BJ (cell line): Measurements from ENCODE around the gene SPTBN1. TPM values are rescaled to one million over a fixed set of nuclear protein-coding genes. Genes with fewer than 3 reads are reported as not detected.

Experiments used
- CTCF ChIA-PET: fragments of 350-600 bp; formaldehyde crosslinking; extraction: SDS; loops from one replicate; lab custom pipeline; 2021; ENCODE audit warnings: antibody characterized with exemption, inconsistent platforms; lab: Yijun Ruan, JAX
- POLR2A ChIA-PET: fragments of 300-600 bp; sonication (Branson Sonifier 250); formaldehyde crosslinking; extraction: SDS; loops from one replicate; lab custom pipeline; 2021; ENCODE audit warnings: antibody characterized with exemption; lab: Charles Lee
- DNase-seq: peaks from one replicate; pipeline ENCODE4 v3.0.0-alpha.2; 2011; ENCODE audit warnings: low read depth
- H3K27me3 ChIP-seq: 2 replicates; pipeline ENCODE4 v1.6.0; 2011; ENCODE audit warnings: low read length; ENCODE audit not compliant: control insufficient read depth, insufficient read depth
- H3K36me3 ChIP-seq: 2 replicates; pipeline ENCODE4 v1.5.1; 2011; ENCODE audit warnings: low read length; ENCODE audit not compliant: control insufficient read depth, insufficient read depth
- H3K4me3 ChIP-seq: 2 replicates; pipeline ENCODE4 v1.5.1; 2011; ENCODE audit warnings: low read depth, mild to moderate bottlenecking, control low read depth, low read length
- polyA plus RNA-seq: library from polyadenylated mRNA; depleted of rRNA; stranded (reverse); fragments of >200 nt; gene quantifications from 2 replicates; pipeline ENCODE4 v1.2.3, GENCODE V29; 2011
- TF ChIP-seq, protein P1 (sequence below): IDR thresholded peaks from 2 replicates; pipeline ENCODE4 v1.5.1; 2011; ENCODE audit warnings: low read depth, mild to moderate bottlenecking, control low read depth, inconsistent platforms, low read length, moderate library complexity; ENCODE audit not compliant: insufficient read depth

Gene SPTBN1
- polyA plus RNA-seq, 1 experiment = 33.8 TPM

DNA sequence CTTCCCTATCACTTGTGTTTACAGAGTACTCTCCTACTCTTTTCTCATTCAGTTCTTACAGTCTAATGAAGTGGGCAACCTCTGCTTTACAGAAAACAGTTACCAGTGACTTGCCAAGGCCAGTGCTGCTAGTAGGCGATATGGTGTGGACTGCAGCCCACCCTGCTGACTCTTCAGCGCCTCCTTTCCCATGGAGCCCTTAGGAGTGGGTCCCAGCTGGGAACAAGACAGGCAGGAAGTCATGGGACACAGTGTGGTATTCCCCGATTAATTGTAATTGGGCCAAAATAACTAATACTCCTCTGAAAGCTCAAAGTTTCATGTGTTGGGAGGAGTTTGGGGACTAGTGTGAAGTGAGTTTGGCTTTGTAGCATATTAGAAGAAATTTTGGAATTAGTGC, 147.2 kb downstream of the SPTBN1 start:
- Histone ChIP-seq H3K27me3 (no peaks in the 10 kb centered on the region), H3K36me3 (no peaks in the 10 kb centered on the region), H3K4me3 (no peak overlapping the region)
- ChIA-PET POLR2A (no interaction called here), CTCF (interaction anchor here (0.7 kb wide), 2 partner anchors 583 to 872 kb away, joined by 3 read pairs; no protein-coding TSS in a partner anchor)
- DNase-seq = no peak
- TF ChIP-seq, protein P1, sequence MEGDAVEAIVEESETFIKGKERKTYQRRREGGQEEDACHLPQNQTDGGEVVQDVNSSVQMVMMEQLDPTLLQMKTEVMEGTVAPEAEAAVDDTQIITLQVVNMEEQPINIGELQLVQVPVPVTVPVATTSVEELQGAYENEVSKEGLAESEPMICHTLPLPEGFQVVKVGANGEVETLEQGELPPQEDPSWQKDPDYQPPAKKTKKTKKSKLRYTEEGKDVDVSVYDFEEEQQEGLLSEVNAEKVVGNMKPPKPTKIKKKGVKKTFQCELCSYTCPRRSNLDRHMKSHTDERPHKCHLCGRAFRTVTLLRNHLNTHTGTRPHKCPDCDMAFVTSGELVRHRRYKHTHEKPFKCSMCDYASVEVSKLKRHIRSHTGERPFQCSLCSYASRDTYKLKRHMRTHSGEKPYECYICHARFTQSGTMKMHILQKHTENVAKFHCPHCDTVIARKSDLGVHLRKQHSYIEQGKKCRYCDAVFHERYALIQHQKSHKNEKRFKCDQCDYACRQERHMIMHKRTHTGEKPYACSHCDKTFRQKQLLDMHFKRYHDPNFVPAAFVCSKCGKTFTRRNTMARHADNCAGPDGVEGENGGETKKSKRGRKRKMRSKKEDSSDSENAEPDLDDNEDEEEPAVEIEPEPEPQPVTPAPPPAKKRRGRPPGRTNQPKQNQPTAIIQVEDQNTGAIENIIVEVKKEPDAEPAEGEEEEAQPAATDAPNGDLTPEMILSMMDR = no peak

DNA sequence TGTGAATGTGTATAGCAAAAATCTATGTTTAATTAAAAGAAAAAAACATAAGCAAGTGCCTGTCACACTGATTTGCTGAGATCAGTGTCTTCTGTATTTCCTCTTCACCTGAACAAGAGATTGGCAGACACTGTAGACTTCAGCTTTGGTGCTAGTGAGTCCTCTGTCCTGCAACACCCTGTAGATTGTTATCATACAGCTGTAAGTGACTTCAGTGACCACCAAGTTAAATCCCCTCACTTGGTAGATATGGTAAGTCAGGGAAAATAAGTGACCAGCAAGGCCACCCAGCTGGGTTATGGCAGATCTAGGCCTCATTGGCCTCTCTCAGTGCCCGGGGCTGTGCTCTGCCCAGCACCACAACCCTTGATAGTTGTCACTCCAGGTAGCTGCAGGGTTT, 147.7 kb downstream of the SPTBN1 start:
- no peak overlapping the region for H3K4me3 ChIP-seq
- no peak for DNase-seq
- no peaks in the 10 kb centered on the region for H3K27me3 ChIP-seq
- TF ChIP-seq, protein P1 = no peak
- ChIA-PET POLR2A (no interaction called here), CTCF (no interaction called here)
- no peaks in the 10 kb centered on the region for H3K36me3 ChIP-seq

DNA sequence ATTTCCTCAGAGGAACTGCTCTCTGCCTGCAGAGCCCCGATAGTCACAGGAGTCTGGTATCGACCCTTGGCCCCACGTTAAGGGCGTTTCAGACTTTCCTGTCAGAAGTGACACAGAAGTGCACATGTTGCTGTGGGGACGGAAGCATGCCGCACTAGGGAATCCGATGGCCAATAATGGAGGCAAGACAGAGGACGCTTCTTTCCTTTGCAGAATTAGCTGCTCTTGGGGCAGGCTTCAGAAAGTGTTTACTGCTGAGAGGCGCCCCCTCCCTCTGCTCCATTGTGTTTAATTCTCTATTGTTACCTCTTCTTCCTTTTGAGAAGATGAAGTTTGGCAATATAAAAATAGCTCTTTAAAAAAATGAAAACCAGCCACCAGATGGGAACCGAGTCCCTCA, 148.7 kb downstream of the SPTBN1 start:
- TF ChIP-seq, protein P1 = no peak
- DNase-seq = no peak
- Histone ChIP-seq H3K4me3 (no peak overlapping the region), H3K36me3 (no peaks in the 10 kb centered on the region), H3K27me3 (no peaks in the 10 kb centered on the region)
- CTCF ChIA-PET = interaction anchor here (0.6 to 0.7 kb wide), 2 partner anchors 9 to 801 kb away, joined by 3 to 5 read pairs; no protein-coding TSS in a partner anchor
- POLR2A ChIA-PET = no interaction called here

- no peak overlapping the region for H3K4me3 ChIP-seq
- TF ChIP-seq, protein P1 = no peak
- CTCF ChIA-PET = no interaction called here
- no peaks in the 10 kb centered on the region for H3K36me3 ChIP-seq
- H3K27me3 ChIP-seq = no peaks in the 10 kb centered on the region
- DNase-seq = no peak
- POLR2A ChIA-PET = no interaction called here
Measured at GRCh38 chr2:54605836-54606235, 149.7 kb downstream of the SPTBN1 start.

DNA sequence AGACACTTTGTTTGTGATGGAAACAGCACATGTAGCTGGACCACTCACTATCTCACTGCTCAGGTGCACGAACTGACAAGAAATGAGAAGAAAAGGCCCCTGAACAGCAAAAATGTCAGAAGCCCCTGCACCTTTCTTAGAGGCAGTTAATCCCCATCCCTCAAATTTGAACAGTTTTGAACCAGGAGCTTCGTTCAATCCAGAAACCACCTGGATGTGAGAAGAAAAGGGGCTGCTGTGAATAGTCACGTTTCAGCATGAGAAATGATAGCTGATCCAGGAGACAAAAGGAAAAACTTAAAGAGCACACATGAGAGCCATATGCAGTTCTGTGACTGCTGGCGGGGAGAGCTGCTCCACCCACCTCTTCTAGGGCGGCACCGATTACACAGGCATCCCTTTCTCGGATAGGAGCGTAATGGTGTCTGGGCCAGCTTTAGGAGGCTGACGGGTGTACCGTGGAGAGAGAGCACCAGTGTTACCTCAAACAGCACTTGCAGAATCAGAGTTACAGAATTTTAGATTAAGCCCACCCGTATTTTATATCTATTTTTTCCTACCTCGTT, 150.3 kb downstream of the SPTBN1 start:
- TF ChIP-seq, protein P1 = no peak
- no peaks in the 10 kb centered on the region for H3K27me3 ChIP-seq
- H3K36me3 ChIP-seq = no peaks in the 10 kb centered on the region
- DNase-seq = no peak
- ChIA-PET POLR2A (no interaction called here), CTCF (no interaction called here)
- H3K4me3 ChIP-seq = no peak overlapping the region
